ENCODE data around the gene PRKCQ.
"Not testable (repeated sequence)": the region's sequence is repeated elsewhere in the genome, so short reads cannot be mapped to it uniquely, and the experiment has no call there.

The PRKCQ gene

GRCh38 chr10:6593241-6593671 lies 13.2 kb upstream of the PRKCQ start:
- DNase-seq, result no peak

- DNase-seq, result no peak
These were observed 12.0 kb upstream of the PRKCQ start for GRCh38 chr10:6592080-6592479.

GRCh38 chr10:6591668-6592067 lies 11.6 kb upstream of the PRKCQ start:
- no peak for DNase-seq

DNA sequence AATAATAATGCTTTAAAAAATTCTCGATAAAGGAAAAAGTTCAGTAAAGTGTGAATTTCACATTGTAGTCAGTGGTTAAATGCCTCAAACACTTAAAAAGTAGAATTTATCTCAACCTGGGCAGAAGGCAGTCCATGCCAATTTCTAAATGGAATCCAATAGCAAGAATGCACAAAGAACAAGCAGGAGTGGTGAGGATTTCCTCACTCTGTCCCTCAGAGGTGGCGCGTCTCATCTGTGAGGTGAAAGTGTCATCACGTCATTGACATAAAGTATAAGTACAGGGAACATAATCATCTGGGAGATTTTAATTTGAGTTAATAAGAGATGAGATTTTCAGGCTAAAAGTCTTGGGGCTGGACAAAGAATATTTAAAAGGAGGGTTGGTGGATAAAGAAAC lies 10.0 kb upstream of the PRKCQ start:
- no peak for DNase-seq

- no peak for DNase-seq
These were observed 9.4 kb upstream of the PRKCQ start for GRCh38 chr10:6589287-6590094.

GRCh38 chr10:6588845-6589244 lies 8.8 kb upstream of the PRKCQ start:
- no peak for DNase-seq

DNA sequence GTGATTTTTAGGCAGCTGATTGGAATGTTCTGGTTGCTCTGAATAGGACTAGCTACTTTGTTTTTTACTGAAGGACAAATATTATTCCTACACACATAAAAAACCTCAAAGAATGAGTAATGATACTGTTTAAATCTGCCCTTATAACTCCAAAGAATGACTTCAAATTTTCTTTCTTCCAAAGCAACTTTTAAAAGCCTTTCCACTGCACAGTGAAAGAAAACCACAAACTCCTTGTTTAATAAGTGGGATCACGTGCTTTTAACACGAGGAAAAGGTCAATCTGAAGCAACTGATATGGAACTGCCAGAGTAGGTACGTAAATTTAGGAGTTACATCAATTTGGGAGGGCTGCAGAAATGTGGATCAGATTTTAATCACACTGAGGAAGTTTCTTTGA lies 8.0 kb upstream of the PRKCQ start:
- DNase-seq, result no peak

DNA sequence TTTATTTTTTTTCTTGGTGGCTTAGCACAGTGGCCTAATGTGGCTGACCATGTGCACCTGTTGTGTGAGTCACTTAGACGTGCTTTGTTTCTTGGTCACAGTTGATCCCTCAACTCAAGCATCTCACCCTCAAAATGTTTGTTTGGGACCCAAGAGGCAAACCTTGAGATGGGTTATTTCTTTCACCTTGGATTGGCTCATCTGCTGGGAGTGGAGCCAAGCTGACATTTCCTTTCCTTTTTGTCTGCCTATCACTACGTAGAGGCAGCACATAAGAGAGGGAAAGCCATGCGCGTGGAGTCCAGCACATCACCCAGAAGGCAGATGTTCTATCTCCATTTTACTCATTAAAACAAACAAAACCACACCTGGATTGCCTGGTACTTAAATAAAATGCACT lies 6.4 kb upstream of the PRKCQ start:
- DNase-seq, result no peak

GRCh38 chr10:6583447-6583846 lies 3.4 kb upstream of the PRKCQ start:
- DNase-seq, result no peak

- DNase-seq, result not testable (repeated sequence)
These were observed 2.8 kb upstream of the PRKCQ start for GRCh38 chr10:6582913-6583312.

GRCh38 chr10:6582298-6582697 lies 2.2 kb upstream of the PRKCQ start:
- DNase-seq, result no peak

DNA sequence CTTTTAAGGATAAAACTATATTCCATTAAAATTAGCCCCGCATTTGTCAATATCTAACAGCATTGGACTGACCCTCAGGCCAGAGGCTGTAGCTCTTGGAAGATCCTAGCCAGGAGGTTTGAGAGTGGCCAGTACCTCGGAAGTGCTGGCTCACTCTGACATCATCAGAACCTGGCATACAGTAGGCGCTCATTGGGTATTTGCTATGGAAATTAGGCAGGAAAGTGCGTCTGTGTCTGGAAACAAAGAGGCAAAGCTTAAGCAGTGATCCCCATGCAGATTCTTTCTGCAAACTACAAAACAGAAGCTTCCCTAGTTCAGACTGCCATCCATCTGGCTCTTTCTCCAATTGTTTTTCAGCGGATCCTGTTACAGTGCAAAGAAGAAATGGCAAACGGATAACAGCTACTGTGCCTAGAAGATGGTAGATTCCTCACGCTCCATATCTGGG lies 1.7 kb upstream of the PRKCQ start:
- no peak for DNase-seq

DNA sequence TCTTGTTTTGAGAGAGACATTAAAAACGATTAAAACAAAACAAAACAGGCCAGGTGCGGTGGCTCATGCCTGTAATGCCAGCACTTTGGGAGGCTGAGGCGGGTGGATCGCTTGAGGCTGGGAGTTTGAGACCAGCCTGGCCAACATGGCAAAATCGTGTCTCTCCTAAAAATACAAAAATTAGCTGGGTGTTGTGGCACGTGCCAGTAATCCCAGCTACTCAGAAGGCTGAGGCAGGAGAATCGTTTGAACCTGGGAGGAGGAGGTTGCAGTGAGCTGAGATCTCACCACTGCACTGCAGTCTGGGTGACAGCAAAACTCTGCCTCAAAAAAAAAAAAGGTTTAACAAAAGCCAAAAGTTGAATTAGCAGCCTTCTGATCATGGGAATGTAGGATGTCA lies 1.1 kb upstream of the PRKCQ start:
- DNase-seq, result not testable (repeated sequence)

GRCh38 chr10:6580279-6581029 lies 378 bp upstream of the PRKCQ start:
- DNase-seq, result no peak

DNA sequence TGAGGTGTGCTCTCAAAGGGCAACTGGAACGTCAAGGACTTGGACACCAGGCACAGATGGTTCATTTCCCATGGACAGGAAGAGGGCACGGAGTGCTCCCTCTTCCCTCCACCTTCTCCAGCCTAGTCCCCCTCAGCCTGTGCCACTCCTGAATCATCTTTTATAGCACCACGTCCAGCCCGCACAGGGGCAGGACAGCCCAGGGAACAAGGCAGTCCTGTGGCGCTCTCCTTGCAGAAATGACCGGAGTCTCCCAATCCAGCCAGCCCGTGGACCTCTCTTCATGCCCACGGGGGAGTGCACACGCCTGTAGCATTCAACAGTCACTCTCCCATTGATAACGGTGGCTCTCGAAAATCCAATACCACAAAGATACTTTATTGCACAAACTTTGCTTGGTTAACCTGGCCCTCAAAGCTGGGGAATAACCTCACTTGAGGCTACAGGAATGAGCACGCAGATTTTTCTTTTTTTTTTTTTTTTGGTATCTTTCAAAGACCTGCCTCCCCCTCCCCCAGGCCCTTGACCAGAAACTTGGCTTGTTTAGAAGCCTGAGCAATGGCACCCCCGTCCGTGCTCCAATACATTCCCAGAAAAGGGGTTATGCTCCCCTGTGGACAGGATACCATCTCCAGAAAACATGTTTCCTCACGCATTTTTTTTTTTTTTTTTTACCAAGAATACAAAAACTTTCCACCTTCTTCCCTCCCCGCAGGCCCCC lies 733 bp downstream of the PRKCQ start:
- no peak for DNase-seq

GRCh38 chr10:6578795-6579182 lies 1.3 kb downstream of the PRKCQ start:
- no peak for DNase-seq

- DNase-seq, result no peak
These were observed 1.8 kb downstream of the PRKCQ start for GRCh38 chr10:6578251-6578771.

DNA sequence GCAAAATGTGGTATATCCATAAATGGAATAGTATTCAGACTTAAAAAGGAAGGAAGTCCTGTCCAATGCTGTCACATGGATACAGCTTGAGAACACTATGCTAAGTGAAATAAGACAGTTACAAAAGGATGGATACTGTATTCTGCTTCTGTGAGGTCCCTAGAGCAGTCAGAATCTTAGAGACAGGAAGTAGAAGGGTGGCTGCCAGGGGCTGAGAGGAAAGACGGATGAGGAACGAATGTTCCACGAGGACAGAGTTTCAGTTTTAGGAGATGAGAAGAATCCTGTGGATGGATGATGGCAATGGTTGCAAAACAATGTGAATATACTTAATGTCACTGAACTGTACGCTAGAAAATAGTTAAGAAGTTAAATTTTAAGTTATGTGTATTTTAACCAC lies 3.8 kb downstream of the PRKCQ start:
- DNase-seq, result no peak

- no peak for DNase-seq
These were observed 5.4 kb downstream of the PRKCQ start for GRCh38 chr10:6574664-6575176.

GRCh38 chr10:6570893-6571292 lies 9.2 kb downstream of the PRKCQ start:
- DNase-seq, result no peak

DNA sequence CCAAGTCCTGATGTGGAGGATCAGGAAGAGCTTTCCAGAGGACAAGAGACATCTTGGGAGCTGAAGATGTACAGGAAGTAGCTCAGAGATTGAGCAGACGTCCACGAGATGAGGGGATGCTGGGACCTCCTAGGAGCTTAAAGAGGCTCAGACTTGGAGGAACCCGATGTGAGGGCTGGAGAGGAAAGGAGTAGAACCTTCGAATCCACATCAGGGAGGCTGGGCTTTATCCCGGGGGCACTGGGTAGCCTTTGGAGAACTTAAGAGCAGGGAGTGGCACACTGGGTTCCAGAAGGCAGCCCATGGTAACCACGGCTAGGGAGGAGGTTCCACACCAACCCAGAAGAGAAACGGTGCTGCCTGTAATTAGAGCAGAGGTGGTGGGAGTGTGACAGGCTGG lies 10.8 kb downstream of the PRKCQ start:
- DNase-seq, result no peak

DNA sequence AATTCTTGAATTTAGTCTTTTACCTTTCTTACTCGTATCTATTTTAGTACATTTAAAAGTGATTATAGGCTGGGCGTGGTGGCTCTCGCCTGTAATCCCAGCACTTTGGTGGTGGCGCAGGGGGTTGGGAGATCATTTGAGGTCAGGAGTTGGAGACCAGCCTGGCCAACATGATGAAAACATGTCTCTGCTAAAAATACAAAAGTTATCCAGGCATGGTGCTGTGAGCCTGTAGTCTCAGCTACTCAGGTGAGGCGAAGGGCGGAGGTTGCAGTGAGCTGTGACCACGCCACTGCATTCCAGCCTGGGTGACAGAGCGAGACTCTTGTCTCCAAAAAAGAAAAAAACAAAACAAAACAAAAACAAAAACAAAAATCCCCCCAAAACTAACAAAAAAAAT lies 12.2 kb downstream of the PRKCQ start:
- no peak for DNase-seq

DNA sequence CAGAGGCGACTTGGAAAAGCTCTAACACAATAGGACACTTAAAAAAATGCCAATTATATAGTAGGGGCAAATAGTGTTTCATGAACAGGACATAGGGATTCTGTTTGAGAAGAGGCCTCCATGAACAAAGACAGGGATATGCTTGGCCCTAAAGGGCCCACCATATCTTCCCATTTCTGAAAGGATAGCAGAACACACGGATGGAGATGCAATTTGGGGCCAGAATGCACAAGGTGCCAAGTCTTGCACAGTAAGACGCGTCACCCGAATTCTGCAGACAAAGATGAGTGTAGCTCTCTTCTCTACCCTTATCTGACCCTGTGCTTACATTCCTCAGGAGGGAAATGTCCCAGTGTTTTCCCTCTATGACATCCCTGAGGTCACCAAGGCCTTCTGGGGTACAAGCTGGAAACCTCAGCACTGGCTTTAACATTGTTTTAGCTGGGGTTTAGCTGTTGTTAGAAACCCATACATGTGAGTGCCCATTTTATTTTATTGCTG lies 12.8 kb downstream of the PRKCQ start:
- DNase-seq, result no peak

Data from T1000 (cell line).